NB4 (cell line): ENCODE data around the gene C1orf141.

Source experiments
- DNase-seq: peaks from one replicate; pipeline ENCODE4 v3.0.0; 2010; ENCODE audit warnings: low read depth
- H3K4me3 ChIP-seq: one replicate; pipeline ENCODE4 v1.5.1; 2011; ENCODE audit warnings: mild to moderate bottlenecking, low read depth, low read length, moderate library complexity
- MYC ChIP-seq: IDR thresholded peaks from 2 replicates; pipeline ENCODE4 v1.6.1; 2011; ENCODE audit warnings: low read depth, low read length
- POLR2A ChIP-seq: IDR thresholded peaks from 2 replicates; pipeline ENCODE4 v1.6.1; 2011; ENCODE audit warnings: mild to moderate bottlenecking; ENCODE audit not compliant: insufficient read length; ENCODE audit errors: extremely low read depth
- TF ChIP-seq, protein P1 (sequence below): IDR thresholded peaks from one replicate; pipeline ENCODE4 v1.5.1; 2012; ENCODE audit warnings: low read depth, low read length
- TF ChIP-seq, protein P2 (sequence below): IDR thresholded peaks from 2 replicates; pipeline ENCODE4 v1.6.1; 2011; ENCODE audit warnings: low read depth, low read length

C1orf141 gene

DNA sequence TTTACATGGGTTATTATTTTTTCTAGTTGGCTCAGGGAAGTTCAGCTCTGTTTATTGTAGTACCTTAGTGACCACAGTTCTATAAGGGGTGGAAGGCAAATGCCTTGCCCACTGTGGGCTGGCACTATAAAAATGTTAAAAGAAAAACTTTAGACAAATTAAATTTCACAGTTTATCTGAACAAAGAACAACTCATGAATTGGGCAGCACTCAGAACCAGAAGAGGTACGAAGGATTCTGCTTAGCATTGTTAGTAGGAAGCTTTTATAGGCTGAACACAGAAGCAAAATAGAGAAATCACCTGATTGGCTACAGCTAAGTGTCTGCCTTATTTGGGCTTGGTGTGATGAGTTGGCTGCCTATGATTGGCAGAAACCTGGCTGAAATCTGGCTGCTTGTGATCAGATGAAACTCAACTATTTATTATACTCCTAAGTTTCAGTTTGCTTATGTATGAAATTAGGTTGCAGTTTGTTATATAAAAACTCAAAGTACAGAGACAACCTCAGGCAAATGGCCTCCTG lies 45.0 kb downstream of the C1orf141 start:
- H3K4me3 ChIP-seq: no peak overlapping the region
- TF ChIP-seq POLR2A (no peak), MYC (no peak)
- TF ChIP-seq, protein P1, sequence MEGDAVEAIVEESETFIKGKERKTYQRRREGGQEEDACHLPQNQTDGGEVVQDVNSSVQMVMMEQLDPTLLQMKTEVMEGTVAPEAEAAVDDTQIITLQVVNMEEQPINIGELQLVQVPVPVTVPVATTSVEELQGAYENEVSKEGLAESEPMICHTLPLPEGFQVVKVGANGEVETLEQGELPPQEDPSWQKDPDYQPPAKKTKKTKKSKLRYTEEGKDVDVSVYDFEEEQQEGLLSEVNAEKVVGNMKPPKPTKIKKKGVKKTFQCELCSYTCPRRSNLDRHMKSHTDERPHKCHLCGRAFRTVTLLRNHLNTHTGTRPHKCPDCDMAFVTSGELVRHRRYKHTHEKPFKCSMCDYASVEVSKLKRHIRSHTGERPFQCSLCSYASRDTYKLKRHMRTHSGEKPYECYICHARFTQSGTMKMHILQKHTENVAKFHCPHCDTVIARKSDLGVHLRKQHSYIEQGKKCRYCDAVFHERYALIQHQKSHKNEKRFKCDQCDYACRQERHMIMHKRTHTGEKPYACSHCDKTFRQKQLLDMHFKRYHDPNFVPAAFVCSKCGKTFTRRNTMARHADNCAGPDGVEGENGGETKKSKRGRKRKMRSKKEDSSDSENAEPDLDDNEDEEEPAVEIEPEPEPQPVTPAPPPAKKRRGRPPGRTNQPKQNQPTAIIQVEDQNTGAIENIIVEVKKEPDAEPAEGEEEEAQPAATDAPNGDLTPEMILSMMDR: no peak
- TF ChIP-seq, protein P2, sequence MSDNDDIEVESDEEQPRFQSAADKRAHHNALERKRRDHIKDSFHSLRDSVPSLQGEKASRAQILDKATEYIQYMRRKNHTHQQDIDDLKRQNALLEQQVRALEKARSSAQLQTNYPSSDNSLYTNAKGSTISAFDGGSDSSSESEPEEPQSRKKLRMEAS: no peak
- DNase-seq: no peak

DNA sequence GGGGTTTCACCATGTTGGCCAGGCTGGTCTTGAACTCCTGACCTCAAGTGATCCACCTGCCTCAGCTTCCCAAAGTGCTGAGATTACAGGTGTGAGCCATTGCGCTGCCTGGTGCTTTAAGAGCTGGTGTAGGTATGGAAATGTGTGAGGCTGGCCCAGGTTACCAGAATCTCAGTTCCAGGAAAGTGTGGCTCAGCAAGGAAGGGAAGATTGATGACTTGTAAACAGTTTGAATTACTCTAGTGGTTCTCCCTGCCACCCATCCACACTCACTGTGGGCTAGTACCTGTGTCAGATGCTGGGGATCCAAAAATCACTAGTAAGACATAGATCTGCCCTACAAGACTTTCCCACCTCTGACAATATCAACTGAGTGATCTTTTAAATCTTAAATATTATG lies 46.3 kb downstream of the C1orf141 start:
- H3K4me3 ChIP-seq: no peak overlapping the region
- DNase-seq: no peak
- TF ChIP-seq, protein P2: no peak
- no peak for TF ChIP-seq POLR2A
- TF ChIP-seq MYC: no peak
- TF ChIP-seq, protein P1: no peak

DNA sequence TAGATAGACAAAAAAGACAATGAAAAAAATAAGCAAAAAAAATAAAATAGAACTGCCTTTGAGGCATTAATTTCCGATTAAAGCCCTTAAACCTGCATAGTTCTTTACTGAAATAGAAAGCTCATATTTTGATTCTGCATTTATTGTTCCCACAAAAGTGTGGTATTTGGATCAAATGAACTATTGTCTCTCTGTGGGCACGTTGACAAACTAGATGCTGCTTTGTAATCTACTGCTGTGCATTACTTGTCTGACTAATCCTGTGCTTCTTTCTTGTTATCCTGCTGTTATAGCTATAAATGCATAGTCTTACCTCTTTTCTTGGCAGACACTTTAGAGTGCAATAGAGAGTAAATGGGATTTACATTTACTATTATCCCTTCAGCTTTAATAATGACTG lies 49.4 kb downstream of the C1orf141 start:
- H3K4me3 ChIP-seq: no peak overlapping the region
- no peak for DNase-seq
- TF ChIP-seq POLR2A (no peak), MYC (no peak)
- TF ChIP-seq, protein P2: no peak
- TF ChIP-seq, protein P1: no peak

DNA sequence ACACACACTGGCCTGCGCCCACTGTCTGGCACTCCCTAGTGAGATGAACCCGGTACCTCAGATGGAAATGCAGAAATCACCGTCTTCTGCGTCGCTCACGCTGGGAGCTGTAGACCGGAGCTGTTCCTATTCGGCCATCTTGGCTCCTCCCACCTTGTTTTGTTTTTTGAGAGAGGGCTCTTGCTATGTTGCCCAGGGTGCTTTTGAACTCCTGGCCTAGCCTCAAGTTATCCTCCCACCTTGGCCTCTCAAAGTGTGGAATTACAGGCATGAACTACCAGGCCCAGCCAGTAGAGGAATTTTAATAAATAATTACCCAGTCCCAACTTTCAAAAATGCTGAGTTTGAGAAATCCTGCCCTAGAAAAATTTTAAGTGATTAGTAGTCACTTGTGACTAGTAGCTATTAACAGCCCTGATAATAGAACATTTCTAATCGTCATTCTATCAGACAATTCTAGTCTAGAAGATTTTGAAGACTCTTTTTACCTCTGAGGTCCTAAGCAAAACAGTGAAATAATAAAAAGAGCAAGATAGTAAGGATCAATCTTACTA lies 49.9 kb downstream of the C1orf141 start:
- TF ChIP-seq, protein P1: no peak
- TF ChIP-seq MYC (no peak), POLR2A (no peak)
- TF ChIP-seq, protein P2: no peak
- DNase-seq: no peak
- no peak overlapping the region for H3K4me3 ChIP-seq

DNA sequence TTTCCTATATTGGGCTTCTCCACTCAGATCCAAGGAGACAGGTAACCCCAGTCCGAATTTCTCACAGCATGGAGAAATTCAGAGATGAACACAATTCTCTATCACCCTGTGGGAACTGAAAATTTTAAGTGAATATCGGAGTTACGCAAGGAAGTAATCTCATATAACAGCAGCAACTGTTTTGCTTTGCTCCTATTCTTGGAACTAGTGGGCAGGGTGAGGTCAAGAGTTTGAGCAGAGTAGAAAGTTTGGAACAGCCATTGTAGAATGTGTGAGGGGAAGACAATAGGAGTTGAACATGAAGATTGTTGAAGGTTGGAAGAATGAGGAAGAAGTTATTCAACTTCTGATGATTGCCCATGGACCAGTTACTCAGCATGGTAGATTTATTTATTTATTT lies 56.5 kb downstream of the C1orf141 start:
- no peak overlapping the region for H3K4me3 ChIP-seq
- TF ChIP-seq, protein P1: no peak
- TF ChIP-seq POLR2A (no peak), MYC (no peak)
- TF ChIP-seq, protein P2: no peak
- no peak for DNase-seq
